ENCODE results near the gene LDAH.
A peak's percentile ranks its signal among the peaks of the same experiment; 100 is the strongest.

LDAH gene

DNA sequence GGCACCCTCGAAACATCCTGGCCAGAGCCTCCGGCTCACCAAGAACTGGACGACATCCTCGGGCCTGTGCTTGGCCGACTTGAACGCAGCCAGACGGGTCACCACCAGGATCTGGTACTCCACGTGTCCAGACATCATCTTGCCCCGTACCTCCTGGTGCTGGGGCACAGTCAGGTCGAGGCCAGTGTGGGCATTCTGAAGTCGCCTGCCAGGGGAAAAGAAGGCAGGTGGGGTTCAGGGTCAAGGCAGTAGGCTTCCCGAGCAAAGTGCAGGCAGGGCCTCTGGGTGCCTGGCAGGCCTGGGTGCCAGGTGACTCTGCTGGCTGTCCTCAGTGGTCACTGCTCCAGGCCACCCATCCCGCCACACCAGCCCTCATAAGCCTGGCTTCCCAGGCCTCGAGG is 177.6 kb downstream of the LDAH start:
- Histone ChIP-seq H3K9me3 (replicated peaks in 1 of 2; ENCODE audit: control insufficient read depth in 2 of 2, insufficient read depth in 1 of 2, low read depth in 1 of 2, low read length in 2 of 2) (no peaks in the 10 kb centered on the region), H2BK120ac (ENCODE audit: low read depth, low read length) (no peak overlapping the region), H4K8ac (ENCODE audit: low read depth, low read length) (no peak overlapping the region), H2BK12ac (ENCODE audit: low read length) (peak overlapping the region; percentile 26), H3K18ac (ENCODE audit: low read length) (peak overlapping the region; percentile 42), H2AFZ (ENCODE audit: low read length) (no peak overlapping the region), H3K4me3 (ENCODE audit: low read length in 2 of 2) (no peak overlapping the region), H2AK5ac (ENCODE audit: low read depth, low read length) (no peak overlapping the region), H3K79me1 (ENCODE audit: low read depth, low read length) (no peaks in the 10 kb centered on the region), H3K4ac (ENCODE audit: low read length) (no peak overlapping the region), H3K9ac (ENCODE audit: low read depth, low read length, poor library complexity) (no peak overlapping the region), H3K14ac (ENCODE audit: low read length) (no peak overlapping the region), H3K4me2 (ENCODE audit: insufficient read depth, low read length, poor library complexity, severe bottlenecking) (no peak overlapping the region), H4K91ac (ENCODE audit: low read depth, low read length, poor library complexity) (no peak overlapping the region), H2BK15ac (ENCODE audit: low read length) (no peak overlapping the region), H3K4me1 (ENCODE audit: control insufficient read depth in 2 of 2, insufficient read depth in 1 of 2, low read depth in 1 of 2, low read length in 2 of 2) (peaks cover 4 to 15% of the 10 kb centered on the region in 2 donors), H3K27me3 (ENCODE audit: control insufficient read depth in 3 of 3, insufficient read depth in 3 of 3, low read depth in 1 of 3, low read length in 3 of 3) (no peaks in the 10 kb centered on the region), H3K23ac (ENCODE audit: low read depth, low read length, poor library complexity) (peak overlapping the region; percentile 49), H2BK5ac (ENCODE audit: low read length) (no peak overlapping the region), H3K36me3 (replicated peaks in 1 of 2; ENCODE audit: control insufficient read depth in 2 of 2, insufficient read depth in 2 of 2, low read length in 2 of 2) (peaks cover 5 to 20% of the 10 kb centered on the region in 2 donors), H3K27ac (replicated peaks; ENCODE audit: low read length) (no peak overlapping the region)
- WGBS, 2 donors (ENCODE audit: extremely low coverage in 2 of 2, insufficient read length in 2 of 2, insufficient replicate concordance in 1 of 2), result no CpG with 5 or more reads among the region's 14 CpGs
- DNase-seq (ENCODE audit: low spot score), result no peak

DNA sequence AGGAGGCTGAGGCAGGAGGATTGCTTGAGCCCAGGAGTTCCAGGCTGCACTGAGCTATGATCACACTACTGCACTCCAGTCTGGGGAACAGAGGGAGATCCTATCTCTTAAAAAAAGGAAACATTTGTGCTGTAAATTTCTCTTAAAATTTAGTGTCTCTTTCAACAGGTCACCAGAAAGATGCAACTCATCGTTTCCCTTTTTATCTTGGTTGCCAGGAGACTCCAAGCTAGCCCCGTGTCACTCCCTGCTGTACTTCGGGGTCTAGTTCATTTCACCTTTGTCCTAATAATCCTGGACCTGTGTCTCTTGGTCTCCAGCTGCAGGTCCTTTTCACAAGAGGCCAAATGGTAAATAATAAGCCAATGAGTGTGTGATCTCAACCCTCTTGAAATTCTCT is 179.1 kb downstream of the LDAH start:
- Histone ChIP-seq H3K9ac (ENCODE audit: low read depth, low read length, poor library complexity) (no peak overlapping the region), H2AK5ac (ENCODE audit: low read depth, low read length) (no peak overlapping the region), H3K4me3 (ENCODE audit: low read length in 2 of 2) (no peak overlapping the region), H3K4ac (ENCODE audit: low read length) (no peak overlapping the region), H3K4me2 (ENCODE audit: insufficient read depth, low read length, poor library complexity, severe bottlenecking) (no peak overlapping the region), H3K14ac (ENCODE audit: low read length) (no peak overlapping the region), H2BK120ac (ENCODE audit: low read depth, low read length) (no peak overlapping the region), H2AFZ (ENCODE audit: low read length) (no peak overlapping the region), H4K8ac (ENCODE audit: low read depth, low read length) (no peak overlapping the region), H2BK12ac (ENCODE audit: low read length) (no peak overlapping the region), H2BK5ac (ENCODE audit: low read length) (no peak overlapping the region), H3K9me3 (replicated peaks in 1 of 2; ENCODE audit: control insufficient read depth in 2 of 2, insufficient read depth in 1 of 2, low read depth in 1 of 2, low read length in 2 of 2) (no peaks in the 10 kb centered on the region), H3K79me1 (ENCODE audit: low read depth, low read length) (no peaks in the 10 kb centered on the region), H3K4me1 (ENCODE audit: control insufficient read depth in 2 of 2, insufficient read depth in 1 of 2, low read depth in 1 of 2, low read length in 2 of 2) (peaks cover 0 to 12% of the 10 kb centered on the region in 2 donors), H4K91ac (ENCODE audit: low read depth, low read length, poor library complexity) (no peak overlapping the region), H2BK15ac (ENCODE audit: low read length) (no peak overlapping the region), H3K23ac (ENCODE audit: low read depth, low read length, poor library complexity) (no peak overlapping the region), H3K27me3 (ENCODE audit: control insufficient read depth in 3 of 3, insufficient read depth in 3 of 3, low read depth in 1 of 3, low read length in 3 of 3) (no peaks in the 10 kb centered on the region), H3K27ac (replicated peaks; ENCODE audit: low read length) (no peak overlapping the region), H3K18ac (ENCODE audit: low read length) (no peak overlapping the region), H3K36me3 (replicated peaks in 1 of 2; ENCODE audit: control insufficient read depth in 2 of 2, insufficient read depth in 2 of 2, low read length in 2 of 2) (peaks cover 5 to 26% of the 10 kb centered on the region in 2 donors)
- no CpG with 5 or more reads among the region's 3 CpGs for WGBS, 2 donors (ENCODE audit: extremely low coverage in 2 of 2, insufficient read length in 2 of 2, insufficient replicate concordance in 1 of 2)
- no peak for DNase-seq (ENCODE audit: low spot score)

DNA sequence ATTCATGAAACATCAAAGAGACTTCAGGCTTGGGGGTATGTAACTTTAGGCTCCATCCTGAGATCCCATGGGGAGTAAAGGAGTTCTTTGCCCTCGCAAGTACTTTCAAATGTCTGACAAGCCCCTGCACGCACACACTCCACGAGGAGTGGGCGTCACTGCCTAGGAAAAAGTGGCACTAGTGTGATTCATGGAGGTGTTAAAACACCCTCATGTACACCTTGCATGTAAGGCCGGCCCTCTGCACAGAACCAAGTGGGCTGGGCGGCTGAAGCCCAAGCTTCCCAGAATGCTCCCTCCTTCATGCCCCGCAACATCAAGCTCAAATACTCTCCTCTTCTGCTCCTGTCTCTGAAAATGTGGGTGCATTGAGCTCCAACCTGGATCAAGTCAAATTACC is 179.8 kb downstream of the LDAH start:
- no peak overlapping the region for H2BK15ac ChIP-seq (ENCODE audit: low read length)
- no peak overlapping the region for H3K18ac ChIP-seq (ENCODE audit: low read length)
- peaks cover 0 to 5% of the 10 kb centered on the region in 2 donors for H3K4me1 ChIP-seq (ENCODE audit: control insufficient read depth in 2 of 2, insufficient read depth in 1 of 2, low read depth in 1 of 2, low read length in 2 of 2)
- no peaks in the 10 kb centered on the region for H3K27me3 ChIP-seq (ENCODE audit: control insufficient read depth in 3 of 3, insufficient read depth in 3 of 3, low read depth in 1 of 3, low read length in 3 of 3)
- no peak overlapping the region for H3K27ac ChIP-seq (replicated peaks; ENCODE audit: low read length)
- H3K23ac ChIP-seq (ENCODE audit: low read depth, low read length, poor library complexity), result no peak overlapping the region
- no peak overlapping the region for H3K9ac ChIP-seq (ENCODE audit: low read depth, low read length, poor library complexity)
- peaks cover 5 to 33% of the 10 kb centered on the region in 2 donors for H3K36me3 ChIP-seq (replicated peaks in 1 of 2; ENCODE audit: control insufficient read depth in 2 of 2, insufficient read depth in 2 of 2, low read length in 2 of 2)
- H3K4ac ChIP-seq (ENCODE audit: low read length), result no peak overlapping the region
- H2AFZ ChIP-seq (ENCODE audit: low read length), result no peak overlapping the region
- no peak overlapping the region for H2BK5ac ChIP-seq (ENCODE audit: low read length)
- no peak for DNase-seq (ENCODE audit: low spot score)
- H3K9me3 ChIP-seq (replicated peaks in 1 of 2; ENCODE audit: control insufficient read depth in 2 of 2, insufficient read depth in 1 of 2, low read depth in 1 of 2, low read length in 2 of 2), result no peaks in the 10 kb centered on the region
- H2AK5ac ChIP-seq (ENCODE audit: low read depth, low read length), result no peak overlapping the region
- H3K4me3 ChIP-seq (ENCODE audit: low read length in 2 of 2), result no peak overlapping the region
- H3K4me2 ChIP-seq (ENCODE audit: insufficient read depth, low read length, poor library complexity, severe bottlenecking), result no peak overlapping the region
- H3K79me1 ChIP-seq (ENCODE audit: low read depth, low read length), result no peaks in the 10 kb centered on the region
- H2BK120ac ChIP-seq (ENCODE audit: low read depth, low read length), result no peak overlapping the region
- no peak overlapping the region for H4K8ac ChIP-seq (ENCODE audit: low read depth, low read length)
- no peak overlapping the region for H4K91ac ChIP-seq (ENCODE audit: low read depth, low read length, poor library complexity)
- no peak overlapping the region for H3K14ac ChIP-seq (ENCODE audit: low read length)
- H2BK12ac ChIP-seq (ENCODE audit: low read length), result no peak overlapping the region
- WGBS, 2 donors (ENCODE audit: extremely low coverage in 2 of 2, insufficient read length in 2 of 2, insufficient replicate concordance in 1 of 2), result no CpG with 5 or more reads among the region's 7 CpGs

DNA sequence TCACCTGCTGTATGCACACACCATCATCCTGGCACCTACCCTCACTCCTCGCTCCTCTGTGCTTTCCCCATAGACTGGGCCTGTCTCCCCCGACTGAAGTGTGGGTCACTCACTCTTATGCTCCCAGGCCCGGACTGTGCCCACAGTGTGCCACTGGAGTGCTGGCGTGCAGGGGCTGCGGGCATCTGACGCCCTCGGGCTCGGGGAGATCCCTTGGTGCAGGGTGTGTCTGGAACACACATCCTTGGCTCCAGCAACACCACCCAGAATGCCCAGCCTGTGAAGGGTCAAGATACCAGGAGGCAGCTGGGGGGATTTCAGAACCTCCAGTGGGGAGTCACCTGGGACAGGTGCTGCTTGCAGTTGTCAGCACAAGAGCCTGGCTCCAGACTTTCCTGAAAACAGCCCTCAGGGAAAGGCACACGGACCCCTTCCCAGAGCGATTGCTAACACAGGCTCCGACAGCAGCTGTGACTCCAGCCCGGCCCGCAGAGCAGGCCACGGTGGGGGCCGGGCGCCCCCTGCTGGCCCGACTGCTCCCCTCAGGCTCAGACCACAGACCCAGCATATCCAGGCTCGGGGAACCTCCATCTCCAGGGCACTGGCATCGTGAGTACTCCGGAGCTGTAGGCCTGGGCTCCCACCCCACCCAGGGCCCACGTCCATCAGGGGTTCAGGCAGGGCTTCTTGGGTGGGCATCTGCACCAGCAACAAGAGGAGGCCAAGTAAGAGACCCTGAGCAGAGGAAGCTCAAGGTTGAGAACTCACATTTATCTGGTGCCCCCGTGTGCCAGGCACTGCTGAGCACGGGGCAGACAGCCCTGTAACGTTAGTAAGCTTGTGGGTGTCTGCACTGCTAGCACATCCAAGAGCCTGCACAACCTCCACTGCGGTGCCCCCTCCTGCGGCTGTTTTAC is 180.6 kb downstream of the LDAH start:
- H2BK5ac ChIP-seq (ENCODE audit: low read length), result no peak overlapping the region
- WGBS, 2 donors (ENCODE audit: extremely low coverage in 2 of 2, insufficient read length in 2 of 2, insufficient replicate concordance in 1 of 2), result no CpG with 5 or more reads among the region's 26 CpGs

More for the DNA sequence above, 180.6 kb downstream of the LDAH start:
- no peak overlapping the region for H3K18ac ChIP-seq (ENCODE audit: low read length)
- H3K4ac ChIP-seq (ENCODE audit: low read length), result no peak overlapping the region
- no peaks in the 10 kb centered on the region for H3K4me1 ChIP-seq (ENCODE audit: control insufficient read depth in 2 of 2, insufficient read depth in 1 of 2, low read depth in 1 of 2, low read length in 2 of 2)
- H4K8ac ChIP-seq (ENCODE audit: low read depth, low read length), result no peak overlapping the region
- no peak overlapping the region for H4K91ac ChIP-seq (ENCODE audit: low read depth, low read length, poor library complexity)
- no peaks in the 10 kb centered on the region for H3K79me1 ChIP-seq (ENCODE audit: low read depth, low read length)
- DNase-seq (ENCODE audit: low spot score), result no peak
- no peaks in the 10 kb centered on the region for H3K9me3 ChIP-seq (replicated peaks in 1 of 2; ENCODE audit: control insufficient read depth in 2 of 2, insufficient read depth in 1 of 2, low read depth in 1 of 2, low read length in 2 of 2)
- no peak overlapping the region for H3K4me3 ChIP-seq (ENCODE audit: low read length in 2 of 2)
- no peak overlapping the region for H2BK12ac ChIP-seq (ENCODE audit: low read length)
- H3K9ac ChIP-seq (ENCODE audit: low read depth, low read length, poor library complexity), result peak overlapping the region; percentile 54
- H2AK5ac ChIP-seq (ENCODE audit: low read depth, low read length), result no peak overlapping the region
- no peaks in the 10 kb centered on the region for H3K27me3 ChIP-seq (ENCODE audit: control insufficient read depth in 3 of 3, insufficient read depth in 3 of 3, low read depth in 1 of 3, low read length in 3 of 3)
- peaks cover 5 to 34% of the 10 kb centered on the region in 2 donors for H3K36me3 ChIP-seq (replicated peaks in 1 of 2; ENCODE audit: control insufficient read depth in 2 of 2, insufficient read depth in 2 of 2, low read length in 2 of 2)
- H2BK15ac ChIP-seq (ENCODE audit: low read length), result no peak overlapping the region
- H3K4me2 ChIP-seq (ENCODE audit: insufficient read depth, low read length, poor library complexity, severe bottlenecking), result no peak overlapping the region
- no peak overlapping the region for H2AFZ ChIP-seq (ENCODE audit: low read length)
- no peak overlapping the region for H3K23ac ChIP-seq (ENCODE audit: low read depth, low read length, poor library complexity)
- H3K27ac ChIP-seq (replicated peaks; ENCODE audit: low read length), result no peak overlapping the region
- no peak overlapping the region for H3K14ac ChIP-seq (ENCODE audit: low read length)
- no peak overlapping the region for H2BK120ac ChIP-seq (ENCODE audit: low read depth, low read length)
